Left lobe of liver (tissue), 2 donors: Measurements from ENCODE around the gene COL19A1. TPM values are rescaled to one million over a fixed set of nuclear protein-coding genes. Genes with fewer than 3 reads are reported as not detected.
"Not testable (repeated sequence)": the region's sequence is repeated elsewhere in the genome, so short reads cannot be mapped to it uniquely, and the experiment has no call there.

Experiments
- ATAC-seq: fragments of 200-7000 bp; cut with Tn5 transposase; one replicate; pipeline ENCODE4 v1.9.1; 2020; ENCODE audit warnings: mild to moderate bottlenecking, moderate library complexity
- DNase-seq: peaks from one replicate; pipeline ENCODE4 v3.0.0-alpha.2; 2020; ENCODE audit warnings: low spot score
- total RNA-seq: library from RNA; stranded (reverse); gene quantifications from one replicate; pipeline ENCODE4 v1.2.1, GENCODE V29; 2021
- donor health status: DM: no; HTN: no; CAD: no; lungs with moderate emphysema.
- donor health status: DM: no; HTN: yes; CAD: no.

Gene COL19A1
- total RNA-seq, 1 donor from 2014 or later, result 0.10 TPM

GRCh38 chr6:69895396-69895795 lies 29.0 kb downstream of the COL19A1 start:
- DNase-seq (no peak), ATAC-seq (no peak)

- DNase-seq (no peak), ATAC-seq (no peak)
These were observed 34.5 kb downstream of the COL19A1 start for GRCh38 chr6:69900869-69901268.

- no peak for ATAC-seq
- no peak for DNase-seq
These were observed 35.0 kb downstream of the COL19A1 start for GRCh38 chr6:69901361-69901760.

- no peak for DNase-seq
- no peak for ATAC-seq
These were observed 41.7 kb downstream of the COL19A1 start for GRCh38 chr6:69907981-69908498.

GRCh38 chr6:69913361-69913760 lies 47.0 kb downstream of the COL19A1 start:
- no peak for ATAC-seq
- no peak for DNase-seq

- ATAC-seq, result no peak
These were observed 47.7 kb downstream of the COL19A1 start for GRCh38 chr6:69914015-69914485.

GRCh38 chr6:69915346-69915745 lies 49.0 kb downstream of the COL19A1 start:
- DNase-seq (no peak), ATAC-seq (no peak)

More at GRCh38 chr6:69914015-69914485, 47.7 kb downstream of the COL19A1 start:
- no peak for DNase-seq

GRCh38 chr6:69917834-69918233 lies 51.5 kb downstream of the COL19A1 start:
- ATAC-seq (no peak), DNase-seq (no peak)

- no peak for ATAC-seq
These were observed 52.6 kb downstream of the COL19A1 start for GRCh38 chr6:69918813-69919475.

GRCh38 chr6:69921066-69921465 lies 54.7 kb downstream of the COL19A1 start:
- not testable (repeated sequence) for ATAC-seq, DNase-seq

More at GRCh38 chr6:69918813-69919475, 52.6 kb downstream of the COL19A1 start:
- DNase-seq, result no peak

GRCh38 chr6:69921611-69922010 lies 55.3 kb downstream of the COL19A1 start:
- DNase-seq, ATAC-seq: not testable (repeated sequence)

- ATAC-seq, result no peak
- DNase-seq, result no peak
These were observed 60.4 kb downstream of the COL19A1 start for GRCh38 chr6:69926745-69927144.

- no peak for DNase-seq
- no peak for ATAC-seq
These were observed 66.9 kb downstream of the COL19A1 start for GRCh38 chr6:69933239-69933638.

GRCh38 chr6:69935079-69935478 lies 68.7 kb downstream of the COL19A1 start:
- ATAC-seq, result no peak
- DNase-seq, result no peak

- DNase-seq, result no peak
- ATAC-seq, result peak; percentile 50
These were observed 70.5 kb downstream of the COL19A1 start for GRCh38 chr6:69936674-69937363.

- no peak for ATAC-seq
These were observed 71.2 kb downstream of the COL19A1 start for GRCh38 chr6:69937402-69938136.

GRCh38 chr6:69942485-69942884 lies 76.1 kb downstream of the COL19A1 start:
- no peak for DNase-seq
- no peak for ATAC-seq

More at GRCh38 chr6:69937402-69938136, 71.2 kb downstream of the COL19A1 start:
- no peak for DNase-seq

GRCh38 chr6:69945192-69945591 lies 78.8 kb downstream of the COL19A1 start:
- DNase-seq (no peak), ATAC-seq (no peak)

GRCh38 chr6:69948479-69949114 lies 82.2 kb downstream of the COL19A1 start:
- DNase-seq, result no peak
- ATAC-seq, result no peak

GRCh38 chr6:69953491-69953890 lies 87.1 kb downstream of the COL19A1 start:
- no peak for DNase-seq
- ATAC-seq, result no peak

GRCh38 chr6:69954733-69955132 lies 88.4 kb downstream of the COL19A1 start:
- DNase-seq (no peak), ATAC-seq (no peak)
